Stimulated activated CD8-positive, alpha-beta memory T cell treated with anti-CD3 and anti-CD28 coated beads, Interleukin-15, amount 100 ng/mL, for 1 hour (primary cell): ENCODE results near the gene SRSF12.
"Not testable (repeated sequence)": the region's sequence is repeated elsewhere in the genome, so short reads cannot be mapped to it uniquely, and the experiment has no call there.

Experiments
- DNase-seq: peaks from one replicate; pipeline ENCODE4 v3.0.0-alpha.2; 2020; ENCODE audit warnings: low read depth

The SRSF12 gene

DNA sequence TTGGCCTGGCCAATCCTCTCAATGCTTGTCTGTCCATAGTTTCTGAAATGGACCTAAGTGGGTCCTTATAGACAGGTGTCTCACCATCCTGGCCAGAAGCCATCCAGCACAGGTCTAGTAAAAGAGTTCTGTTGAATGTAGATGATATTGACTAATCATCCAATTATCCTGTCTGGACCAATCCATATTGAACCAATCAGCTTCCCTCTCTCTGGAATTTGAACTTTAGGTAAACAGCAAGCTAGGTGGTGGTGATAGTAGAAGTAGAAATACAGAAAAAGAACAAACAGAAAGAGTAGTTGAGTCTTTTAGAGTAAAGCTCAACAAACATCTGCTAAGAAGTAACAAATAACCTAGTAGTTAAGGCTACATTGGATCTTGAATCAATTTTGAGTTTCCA lies 46.8 kb downstream of the SRSF12 start:
- no peak for DNase-seq

DNA sequence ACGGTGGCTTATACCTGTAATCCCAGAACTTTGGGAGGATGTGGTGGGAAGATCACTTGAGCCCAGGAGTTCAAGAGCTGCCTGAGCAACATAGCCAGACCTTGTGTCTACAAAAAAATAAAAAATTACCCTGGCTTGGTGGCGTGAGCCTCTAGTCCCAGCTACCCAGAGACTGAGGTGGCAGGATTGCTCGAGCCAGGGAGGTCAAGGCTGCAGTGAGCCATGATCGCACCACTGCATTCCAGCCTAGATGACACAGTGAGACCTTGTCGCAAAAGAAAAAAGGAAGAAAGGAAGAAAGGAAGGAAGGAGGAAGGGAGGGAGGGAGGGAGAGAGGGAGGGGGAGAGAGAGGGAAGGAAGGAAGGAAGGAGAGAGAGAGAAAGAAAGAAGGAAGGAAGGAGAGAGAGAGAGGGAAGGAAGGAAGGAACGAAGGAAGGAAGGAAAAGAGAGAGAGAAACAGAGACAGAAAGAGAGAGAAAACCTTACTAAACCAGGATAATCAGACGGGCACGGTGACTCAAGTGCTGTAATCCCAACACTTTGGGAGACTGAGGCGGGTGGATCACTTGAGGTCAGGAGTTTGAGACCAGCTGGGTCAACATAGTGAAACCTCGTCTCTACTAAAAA lies 48.2 kb downstream of the SRSF12 start:
- no peak for DNase-seq

DNA sequence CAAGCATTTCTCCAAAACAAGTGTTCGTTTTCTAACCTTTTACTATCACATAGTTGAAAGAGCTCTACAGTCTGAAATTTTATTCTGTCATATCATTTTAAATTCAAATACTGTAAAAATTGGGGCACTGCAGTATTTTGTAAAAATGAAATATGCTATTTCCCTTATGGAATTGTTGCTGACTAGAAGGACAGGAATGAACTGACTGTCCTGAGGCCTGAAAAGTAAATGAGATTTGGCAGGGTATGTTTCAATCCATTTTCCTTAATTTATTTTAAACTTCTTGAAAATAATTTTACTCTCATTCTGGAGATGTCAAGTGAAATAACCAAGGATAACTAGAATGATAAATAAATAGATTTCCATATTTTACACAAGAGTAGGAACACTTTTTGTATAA lies 49.2 kb downstream of the SRSF12 start:
- no peak for DNase-seq

DNA sequence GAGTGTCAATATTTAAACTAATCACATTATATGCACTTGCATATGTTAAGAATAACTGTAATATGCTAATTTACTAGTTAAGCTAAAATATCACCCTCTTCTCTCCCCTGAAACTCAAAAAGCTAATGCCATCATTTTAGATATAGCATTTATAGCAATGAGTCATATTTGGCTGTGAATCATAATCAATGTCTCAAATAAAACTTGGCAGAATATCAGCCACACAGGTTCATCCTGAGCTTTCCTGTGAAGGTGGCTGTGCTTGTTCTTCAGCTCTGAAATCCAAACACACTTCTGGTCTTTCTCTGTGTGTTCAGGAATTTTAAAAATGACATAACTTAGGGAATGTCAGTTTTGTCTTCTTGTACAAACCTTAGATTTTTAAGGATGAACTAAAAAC lies 50.1 kb downstream of the SRSF12 start:
- DNase-seq: no peak

DNA sequence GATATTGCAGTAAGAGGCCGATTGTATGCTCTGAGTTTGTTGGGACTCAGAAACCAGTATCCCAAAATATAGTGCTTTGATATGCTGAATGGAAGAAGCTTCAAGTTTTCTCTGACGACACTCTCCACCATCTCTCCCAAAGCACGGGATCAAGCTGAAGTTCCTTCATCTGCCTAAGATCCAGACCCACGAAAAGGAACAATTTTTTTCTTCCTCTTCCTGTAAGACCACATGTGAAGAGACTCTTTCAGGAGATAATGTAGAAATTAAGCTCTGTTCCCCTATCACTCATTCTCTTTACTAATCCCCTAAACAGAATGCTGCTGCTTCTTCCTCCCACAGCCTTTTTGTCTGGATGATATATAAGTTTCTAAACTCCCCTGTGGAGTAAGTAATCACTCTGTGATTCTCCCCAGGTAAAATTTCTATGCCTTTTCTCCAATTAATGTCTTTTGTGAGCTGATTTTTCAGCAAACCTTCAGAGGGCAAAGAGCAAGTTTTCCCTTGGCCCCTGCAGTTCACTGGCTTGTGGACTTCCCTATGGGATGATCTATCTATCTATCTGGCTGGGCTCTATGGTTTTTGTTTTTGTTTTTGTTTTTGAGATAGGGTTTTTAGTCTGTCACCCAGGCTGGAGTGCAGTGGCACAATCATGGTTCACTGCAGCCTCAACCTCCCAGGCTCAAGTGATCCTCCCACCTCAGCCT lies 50.8 kb downstream of the SRSF12 start:
- DNase-seq: no peak

DNA sequence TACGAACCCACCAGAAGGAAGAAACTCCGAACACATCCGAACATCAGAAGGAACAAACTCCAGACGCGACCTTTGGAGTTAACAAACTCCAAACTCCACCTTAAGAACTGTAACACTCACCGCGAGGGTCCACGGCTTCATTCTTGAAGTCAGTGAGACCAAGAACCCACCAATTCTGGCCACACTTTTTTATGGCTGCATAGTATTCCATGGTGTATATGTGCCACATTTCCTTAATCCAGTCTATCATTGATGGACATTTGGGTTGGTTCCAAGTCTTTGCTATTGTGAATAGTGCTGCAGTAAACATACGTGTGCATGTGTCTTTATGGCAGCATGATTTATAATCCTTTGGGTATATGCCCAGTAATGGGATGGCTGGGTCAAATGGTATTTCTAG lies 51.8 kb downstream of the SRSF12 start:
- not testable (repeated sequence) for DNase-seq

DNA sequence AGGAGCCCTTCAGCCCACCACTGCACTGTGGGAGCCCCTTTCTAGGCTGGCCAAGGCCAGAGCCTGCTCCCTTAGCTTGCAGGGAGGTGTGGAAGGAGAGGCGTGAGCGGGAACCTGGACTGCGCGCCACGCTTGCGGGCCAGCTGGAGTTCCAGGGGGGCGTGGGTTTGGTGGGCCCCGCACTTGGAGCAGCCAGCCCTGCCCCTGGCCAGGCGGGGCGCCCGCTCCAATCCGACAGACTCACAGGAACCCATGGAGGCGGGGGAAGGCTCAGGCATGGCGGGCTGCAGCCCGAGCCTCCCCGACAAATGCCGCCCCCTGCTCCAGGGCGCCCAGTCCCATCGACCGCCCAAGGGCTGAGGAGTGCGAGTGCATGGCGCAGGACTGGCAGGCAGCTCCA lies 52.9 kb downstream of the SRSF12 start:
- DNase-seq: not testable (repeated sequence)

DNA sequence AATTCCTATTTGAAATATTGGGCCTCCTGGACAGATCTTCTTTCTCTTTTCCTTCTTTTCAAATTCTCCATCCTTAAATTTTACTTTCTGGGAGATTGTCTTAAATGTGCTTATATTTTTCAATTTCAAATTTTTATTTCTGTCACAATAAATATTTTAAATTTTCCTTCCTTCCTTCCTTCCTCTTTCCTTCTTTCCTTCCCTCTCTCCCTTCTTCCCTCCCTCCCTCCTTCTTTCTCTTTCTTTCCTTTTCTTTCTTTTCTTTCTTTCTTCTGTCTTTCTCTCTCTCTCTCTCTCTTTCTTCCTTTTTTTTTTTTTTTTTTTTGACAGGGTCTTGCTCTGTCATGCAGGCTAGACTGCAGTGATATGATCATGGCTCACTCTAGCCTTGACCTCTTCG lies 54.0 kb downstream of the SRSF12 start:
- DNase-seq: no peak

DNA sequence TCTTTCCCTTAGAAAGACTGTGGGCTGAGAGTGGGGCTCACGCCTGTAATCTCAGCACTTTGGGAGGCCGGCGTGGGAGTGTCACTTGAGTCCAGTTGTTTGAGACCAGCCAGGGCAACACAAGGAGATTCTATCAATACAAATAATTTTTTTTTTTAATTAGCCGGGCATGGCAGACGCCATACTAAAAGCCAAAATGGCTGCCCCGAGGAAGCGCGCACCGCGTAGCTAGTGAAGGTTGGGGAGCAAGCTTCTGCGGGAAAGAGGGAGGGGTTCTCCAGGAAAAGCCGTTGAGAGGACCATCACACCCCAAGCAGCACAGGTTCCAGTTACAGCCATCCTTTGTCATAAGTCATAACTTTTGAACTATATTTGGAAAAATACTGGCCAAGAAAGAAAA lies 58.6 kb downstream of the SRSF12 start:
- no peak for DNase-seq

DNA sequence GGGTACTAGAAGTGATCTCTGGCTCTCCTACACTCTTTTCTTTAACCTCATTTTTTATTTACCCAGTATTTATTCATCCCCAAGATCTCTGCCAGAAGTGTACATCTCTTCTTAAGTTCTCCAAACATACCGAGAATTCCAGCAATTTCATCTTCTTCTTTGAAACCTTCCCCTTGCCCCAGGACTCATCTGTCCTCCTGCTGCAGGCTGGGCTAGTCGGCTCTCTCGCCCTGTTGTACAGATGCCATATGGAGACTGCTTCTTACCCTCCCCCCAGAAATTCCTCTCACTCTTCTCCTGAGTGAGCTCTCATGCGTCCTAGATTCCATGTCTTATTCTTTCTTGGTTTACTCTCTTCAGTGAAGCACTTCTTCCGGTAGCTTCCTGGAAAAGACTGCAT lies 59.2 kb downstream of the SRSF12 start:
- DNase-seq: no peak

DNA sequence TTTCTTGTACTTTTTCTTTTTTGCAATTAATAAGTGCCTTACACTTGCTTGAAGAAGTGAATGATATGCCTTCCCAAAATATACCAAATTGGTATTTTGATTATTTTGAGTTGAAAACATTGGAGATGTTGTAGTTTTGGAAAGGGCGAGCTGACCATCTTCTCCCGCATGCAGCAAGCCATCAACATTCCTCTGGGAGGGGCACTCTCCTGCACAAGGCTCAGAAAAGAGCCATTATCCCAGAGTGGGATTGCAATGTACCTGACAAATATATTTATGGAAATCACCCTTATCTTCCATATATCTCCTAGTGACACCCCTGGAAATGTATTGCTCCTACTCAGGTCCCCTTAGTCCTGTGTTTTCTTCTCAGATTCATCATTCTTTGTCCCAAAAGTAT lies 60.1 kb downstream of the SRSF12 start:
- DNase-seq: no peak

DNA sequence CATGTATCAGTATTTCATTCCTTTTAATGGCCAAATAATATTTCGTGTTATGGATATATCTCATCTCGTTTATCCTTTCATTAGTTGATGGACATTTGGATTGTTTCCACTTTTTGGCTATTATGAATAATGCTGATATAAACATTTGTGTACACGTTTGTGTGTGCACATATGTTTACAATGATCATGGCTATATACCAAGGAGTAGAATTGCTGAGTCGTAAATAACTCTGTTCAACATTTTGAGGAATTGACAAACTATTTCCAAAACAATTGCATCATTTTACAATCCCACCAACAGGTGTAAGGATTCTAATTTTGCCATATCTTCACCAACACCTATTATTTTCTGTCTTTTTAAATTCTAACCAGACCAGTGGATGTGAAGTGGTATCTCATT lies 63.7 kb downstream of the SRSF12 start:
- no peak for DNase-seq

DNA sequence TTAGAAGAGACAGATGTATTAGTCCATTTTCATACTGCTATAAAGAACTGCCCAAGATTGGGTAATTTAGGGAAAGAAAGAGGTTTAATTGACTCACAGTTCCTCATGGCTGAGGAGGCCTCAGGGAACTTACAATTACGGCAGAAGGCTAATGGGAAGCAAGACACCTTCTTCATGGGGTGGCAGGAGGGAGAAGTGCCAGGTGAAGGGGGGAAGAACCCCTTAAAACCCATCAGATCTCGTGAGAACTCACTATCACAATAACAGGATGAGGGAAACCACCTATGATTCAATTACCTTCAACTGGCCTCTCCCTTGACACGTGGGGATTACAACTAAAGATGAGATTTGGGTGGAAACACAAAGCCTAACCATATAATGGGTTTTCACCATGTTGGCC lies 66.2 kb downstream of the SRSF12 start:
- no peak for DNase-seq

DNA sequence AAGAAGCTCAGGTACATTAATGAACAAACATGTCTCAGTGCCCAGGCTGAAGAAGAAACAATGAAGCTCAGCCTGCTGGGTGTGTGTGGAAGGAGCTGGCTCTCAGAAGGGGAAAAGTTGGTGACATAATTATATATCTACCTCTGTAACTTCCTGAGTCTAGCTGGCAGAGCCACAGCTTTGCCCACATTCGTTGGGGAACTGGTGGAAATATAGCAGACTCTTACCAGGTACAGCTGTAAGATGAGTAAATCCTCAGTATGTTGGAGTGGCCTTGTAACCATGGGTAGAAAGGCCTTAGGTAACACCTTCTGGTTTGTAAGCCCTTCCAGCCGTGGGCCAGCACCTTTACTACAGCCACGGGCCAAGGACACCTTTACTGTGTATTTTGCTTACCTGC lies 67.2 kb downstream of the SRSF12 start:
- no peak for DNase-seq

DNA sequence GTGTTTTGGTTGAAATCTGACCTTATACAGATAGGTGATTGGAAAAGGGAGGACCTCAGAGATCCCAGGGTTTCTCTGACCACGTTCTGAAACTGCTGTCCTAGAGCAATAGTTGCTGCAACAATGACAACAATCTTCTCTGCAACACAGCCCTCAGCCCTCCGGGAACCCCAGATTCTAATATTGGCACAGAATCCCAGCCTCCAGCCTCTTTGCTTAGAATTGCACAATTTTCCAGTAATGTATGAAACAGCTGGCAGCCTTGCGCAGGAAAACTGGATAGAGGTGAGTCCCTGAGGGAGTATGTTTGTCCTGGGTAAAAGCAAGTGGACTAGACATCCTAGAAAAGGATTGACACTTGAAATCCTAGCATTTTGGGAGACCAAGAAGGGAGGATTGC lies 67.7 kb downstream of the SRSF12 start:
- DNase-seq: no peak

DNA sequence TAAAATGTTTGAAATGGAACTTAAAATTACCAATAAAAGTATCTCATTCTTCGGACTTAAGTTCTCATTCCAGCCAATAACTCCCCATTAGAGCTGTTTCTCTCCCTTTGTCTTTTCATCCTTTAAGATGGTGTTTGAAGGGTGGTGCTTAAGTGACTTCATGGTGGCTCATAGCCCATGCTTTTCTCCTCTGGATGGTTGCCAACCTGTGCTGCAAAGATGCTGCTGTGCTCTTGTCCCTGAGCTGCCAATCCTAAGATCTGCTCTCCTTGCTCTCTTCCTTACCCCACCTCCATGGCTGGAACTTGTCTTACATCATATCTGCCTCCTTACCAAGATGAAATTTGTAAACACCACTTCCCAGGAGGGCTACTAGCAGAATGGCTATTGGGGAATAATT lies 68.9 kb downstream of the SRSF12 start:
- no peak for DNase-seq

DNA sequence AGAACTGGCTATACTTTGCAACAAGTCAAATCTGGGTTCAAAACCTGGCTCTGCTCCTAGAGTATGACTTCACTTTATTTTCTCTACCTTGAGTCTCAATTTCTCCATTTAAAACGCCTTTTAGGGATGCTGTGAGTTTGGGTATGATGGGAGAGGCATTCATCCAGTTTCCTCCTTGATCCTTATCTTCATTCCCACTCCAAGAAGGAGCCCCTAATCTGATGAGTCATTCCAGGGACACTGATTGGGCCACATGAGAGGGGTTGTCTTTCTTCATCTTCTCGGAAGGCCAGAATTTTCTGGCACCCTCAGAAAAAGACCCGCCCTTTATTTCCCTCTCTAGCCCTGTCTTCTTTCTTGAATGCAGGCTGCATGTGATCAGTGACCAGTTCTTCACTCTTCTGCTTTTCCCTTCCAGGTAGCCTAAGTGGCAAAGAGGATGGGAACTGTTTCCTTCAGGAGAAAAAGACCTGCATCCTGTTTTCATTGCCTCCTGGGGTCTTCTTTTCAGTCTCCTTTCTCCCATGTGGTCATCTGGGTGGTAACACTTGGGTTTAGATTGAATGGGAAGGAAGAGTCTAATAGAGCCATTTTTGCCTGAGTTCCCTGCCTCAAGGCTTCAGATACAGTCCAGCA lies 69.5 kb downstream of the SRSF12 start:
- DNase-seq: no peak

DNA sequence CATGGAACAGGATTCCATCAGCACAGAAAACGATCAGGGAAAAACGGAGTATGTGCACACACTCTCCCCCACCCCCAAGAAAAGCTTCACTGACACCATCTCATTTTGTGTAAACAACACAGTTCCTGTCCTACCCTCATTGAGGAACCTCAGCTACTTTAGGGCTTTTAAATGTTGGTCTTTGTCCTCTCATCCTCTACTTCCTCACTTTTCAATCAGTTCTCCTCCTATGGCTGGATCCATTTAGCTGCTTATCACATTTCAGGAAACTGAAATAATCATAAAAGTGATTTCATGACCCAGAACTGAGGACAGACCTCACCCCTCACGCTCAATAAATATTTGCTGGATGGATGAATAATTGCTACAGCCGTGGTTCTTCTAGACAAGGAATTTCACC lies 70.4 kb downstream of the SRSF12 start:
- no peak for DNase-seq
